ENCODE results near the gene RAPGEF2.

DNA sequence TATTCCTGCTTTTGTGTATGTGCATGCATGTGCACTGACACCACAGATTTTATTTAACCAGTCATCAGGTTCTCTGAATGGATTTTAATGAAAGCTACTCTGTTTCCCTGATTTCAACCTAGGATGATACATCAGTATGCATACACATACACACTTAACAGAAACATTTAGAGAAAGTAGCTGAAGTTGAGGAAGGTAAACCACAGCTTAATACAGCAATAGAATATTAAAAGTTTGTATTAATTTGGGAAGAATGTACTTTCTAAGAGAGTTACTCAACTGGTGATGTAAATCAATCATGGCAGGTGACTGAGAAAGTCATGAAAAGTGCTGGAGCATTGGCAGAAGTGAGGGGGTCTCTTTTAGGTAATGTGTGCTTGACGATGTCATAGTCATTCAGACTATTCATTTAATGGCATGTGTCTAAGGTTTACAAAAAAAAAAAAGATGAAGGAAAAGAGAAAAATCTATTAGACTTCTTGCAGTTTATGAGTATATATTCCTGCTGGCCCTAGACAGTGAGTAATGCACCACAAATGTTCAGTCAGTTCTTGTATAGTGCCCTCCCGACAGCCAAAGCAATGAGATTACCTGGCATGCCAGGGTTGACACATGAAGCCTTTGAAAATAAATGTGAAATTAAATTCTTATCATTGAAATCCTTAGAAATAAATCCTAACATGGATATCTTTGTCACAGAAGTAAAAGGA lies 187.6 kb downstream of the RAPGEF2 start:
- TF ChIP-seq, protein P1, sequence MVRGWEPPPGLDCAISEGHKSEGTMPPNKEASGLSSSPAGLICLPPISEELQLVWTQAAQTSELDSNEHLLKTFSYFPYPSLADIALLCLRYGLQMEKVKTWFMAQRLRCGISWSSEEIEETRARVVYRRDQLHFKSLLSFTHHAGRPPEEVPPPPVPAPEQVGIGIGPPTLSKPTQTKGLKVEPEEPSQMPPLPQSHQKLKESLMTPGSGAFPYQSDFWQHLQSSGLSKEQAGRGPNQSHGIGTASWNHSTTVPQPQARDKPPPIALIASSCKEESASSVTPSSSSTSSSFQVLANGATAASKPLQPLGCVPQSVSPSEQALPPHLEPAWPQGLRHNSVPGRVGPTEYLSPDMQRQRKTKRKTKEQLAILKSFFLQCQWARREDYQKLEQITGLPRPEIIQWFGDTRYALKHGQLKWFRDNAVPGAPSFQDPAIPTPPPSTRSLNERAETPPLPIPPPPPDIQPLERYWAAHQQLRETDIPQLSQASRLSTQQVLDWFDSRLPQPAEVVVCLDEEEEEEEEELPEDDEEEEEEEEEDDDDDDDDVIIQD (CRISPR knock-in tag; IDR thresholded peaks at IDR 0.05) = no peak
- TF ChIP-seq, protein P2, sequence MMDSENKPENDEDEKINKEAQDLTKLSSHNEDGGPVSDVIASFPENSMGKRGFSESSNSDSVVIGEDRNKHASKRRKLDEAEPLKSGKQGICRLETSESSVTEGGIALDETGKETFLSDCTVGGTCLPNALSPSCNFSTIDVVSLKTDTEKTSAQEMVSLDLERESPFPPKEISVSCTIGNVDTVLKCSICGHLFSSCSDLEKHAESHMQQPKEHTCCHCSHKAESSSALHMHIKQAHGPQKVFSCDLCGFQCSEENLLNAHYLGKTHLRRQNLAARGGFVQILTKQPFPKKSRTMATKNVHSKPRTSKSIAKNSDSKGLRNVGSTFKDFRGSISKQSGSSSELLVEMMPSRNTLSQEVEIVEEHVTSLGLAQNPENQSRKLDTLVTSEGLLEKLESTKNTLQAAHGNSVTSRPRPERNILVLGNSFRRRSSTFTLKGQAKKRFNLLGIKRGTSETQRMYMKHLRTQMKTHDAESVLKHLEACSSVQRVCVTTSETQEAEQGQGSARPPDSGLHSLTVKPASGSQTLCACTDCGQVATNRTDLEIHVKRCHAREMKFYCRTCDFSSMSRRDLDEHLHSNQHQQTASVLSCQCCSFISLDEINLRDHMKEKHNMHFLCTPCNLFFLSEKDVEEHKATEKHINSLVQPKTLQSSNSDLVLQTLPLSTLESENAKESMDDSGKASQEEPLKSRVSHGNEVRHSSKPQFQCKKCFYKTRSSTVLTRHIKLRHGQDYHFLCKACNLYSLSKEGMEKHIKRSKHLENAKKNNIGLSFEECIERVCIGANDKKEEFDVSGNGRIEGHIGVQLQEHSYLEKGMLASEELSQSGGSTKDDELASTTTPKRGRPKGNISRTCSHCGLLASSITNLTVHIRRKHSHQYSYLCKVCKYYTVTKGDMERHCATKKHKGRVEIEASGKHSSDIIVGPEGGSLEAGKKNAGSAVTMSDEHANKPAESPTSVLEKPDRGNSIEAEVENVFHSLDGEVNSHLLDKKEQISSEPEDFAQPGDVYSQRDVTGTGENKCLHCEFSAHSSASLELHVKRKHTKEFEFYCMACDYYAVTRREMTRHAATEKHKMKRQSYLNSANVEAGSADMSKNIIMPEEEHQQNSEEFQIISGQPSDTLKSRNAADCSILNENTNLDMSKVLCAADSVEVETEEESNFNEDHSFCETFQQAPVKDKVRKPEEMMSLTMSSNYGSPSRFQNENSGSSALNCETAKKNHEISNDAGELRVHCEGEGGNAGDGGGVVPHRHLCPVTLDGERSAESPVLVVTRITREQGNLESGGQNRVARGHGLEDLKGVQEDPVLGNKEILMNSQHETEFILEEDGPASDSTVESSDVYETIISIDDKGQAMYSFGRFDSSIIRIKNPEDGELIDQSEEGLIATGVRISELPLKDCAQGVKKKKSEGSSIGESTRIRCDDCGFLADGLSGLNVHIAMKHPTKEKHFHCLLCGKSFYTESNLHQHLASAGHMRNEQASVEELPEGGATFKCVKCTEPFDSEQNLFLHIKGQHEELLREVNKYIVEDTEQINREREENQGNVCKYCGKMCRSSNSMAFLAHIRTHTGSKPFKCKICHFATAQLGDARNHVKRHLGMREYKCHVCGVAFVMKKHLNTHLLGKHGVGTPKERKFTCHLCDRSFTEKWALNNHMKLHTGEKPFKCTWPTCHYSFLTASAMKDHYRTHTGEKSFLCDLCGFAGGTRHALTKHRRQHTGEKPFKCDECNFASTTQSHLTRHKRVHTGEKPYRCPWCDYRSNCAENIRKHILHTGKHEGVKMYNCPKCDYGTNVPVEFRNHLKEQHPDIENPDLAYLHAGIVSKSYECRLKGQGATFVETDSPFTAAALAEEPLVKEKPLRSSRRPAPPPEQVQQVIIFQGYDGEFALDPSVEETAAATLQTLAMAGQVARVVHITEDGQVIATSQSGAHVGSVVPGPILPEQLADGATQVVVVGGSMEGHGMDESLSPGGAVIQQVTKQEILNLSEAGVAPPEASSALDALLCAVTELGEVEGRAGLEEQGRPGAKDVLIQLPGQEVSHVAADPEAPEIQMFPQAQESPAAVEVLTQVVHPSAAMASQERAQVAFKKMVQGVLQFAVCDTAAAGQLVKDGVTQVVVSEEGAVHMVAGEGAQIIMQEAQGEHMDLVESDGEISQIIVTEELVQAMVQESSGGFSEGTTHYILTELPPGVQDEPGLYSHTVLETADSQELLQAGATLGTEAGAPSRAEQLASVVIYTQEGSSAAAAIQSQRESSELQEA (IDR thresholded peaks at IDR 0.05; ENCODE audit: low read depth) = no peak
- TF ChIP-seq, protein P3, sequence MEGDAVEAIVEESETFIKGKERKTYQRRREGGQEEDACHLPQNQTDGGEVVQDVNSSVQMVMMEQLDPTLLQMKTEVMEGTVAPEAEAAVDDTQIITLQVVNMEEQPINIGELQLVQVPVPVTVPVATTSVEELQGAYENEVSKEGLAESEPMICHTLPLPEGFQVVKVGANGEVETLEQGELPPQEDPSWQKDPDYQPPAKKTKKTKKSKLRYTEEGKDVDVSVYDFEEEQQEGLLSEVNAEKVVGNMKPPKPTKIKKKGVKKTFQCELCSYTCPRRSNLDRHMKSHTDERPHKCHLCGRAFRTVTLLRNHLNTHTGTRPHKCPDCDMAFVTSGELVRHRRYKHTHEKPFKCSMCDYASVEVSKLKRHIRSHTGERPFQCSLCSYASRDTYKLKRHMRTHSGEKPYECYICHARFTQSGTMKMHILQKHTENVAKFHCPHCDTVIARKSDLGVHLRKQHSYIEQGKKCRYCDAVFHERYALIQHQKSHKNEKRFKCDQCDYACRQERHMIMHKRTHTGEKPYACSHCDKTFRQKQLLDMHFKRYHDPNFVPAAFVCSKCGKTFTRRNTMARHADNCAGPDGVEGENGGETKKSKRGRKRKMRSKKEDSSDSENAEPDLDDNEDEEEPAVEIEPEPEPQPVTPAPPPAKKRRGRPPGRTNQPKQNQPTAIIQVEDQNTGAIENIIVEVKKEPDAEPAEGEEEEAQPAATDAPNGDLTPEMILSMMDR (IDR thresholded peaks at IDR 0.05 in 2 of 3, conservative IDR thresholded peaks at IDR 0.05 in 1 of 3; ENCODE audit: insufficient read depth in 2 of 3, low read depth in 1 of 3, low read length in 3 of 3) = no peak
- TF ChIP-seq CTBP1 (IDR thresholded peaks at IDR 0.05; ENCODE audit: borderline replicate concordance) (no peak), STAT5A (IDR thresholded peaks at IDR 0.05; ENCODE audit: borderline replicate concordance, low read length) (no peak), POLR2AphosphoS2 (IDR thresholded peaks at IDR 0.05; ENCODE audit: low read length) (no peak), HDAC6 (IDR thresholded peaks at IDR 0.05; ENCODE audit: low read depth, low read length) (no peak), ZNF354B (CRISPR knock-in tag; IDR thresholded peaks at IDR 0.05) (no peak), ILK (tag; IDR thresholded peaks at IDR 0.05; ENCODE audit: borderline replicate concordance, low read depth) (no peak), ESRRA (IDR thresholded peaks at IDR 0.05; ENCODE audit: borderline replicate concordance, low read depth) (no peak), KAT2B (IDR thresholded peaks at IDR 0.05; ENCODE audit: low read depth, low read length) (no peak)
- TF ChIP-seq, protein P4, sequence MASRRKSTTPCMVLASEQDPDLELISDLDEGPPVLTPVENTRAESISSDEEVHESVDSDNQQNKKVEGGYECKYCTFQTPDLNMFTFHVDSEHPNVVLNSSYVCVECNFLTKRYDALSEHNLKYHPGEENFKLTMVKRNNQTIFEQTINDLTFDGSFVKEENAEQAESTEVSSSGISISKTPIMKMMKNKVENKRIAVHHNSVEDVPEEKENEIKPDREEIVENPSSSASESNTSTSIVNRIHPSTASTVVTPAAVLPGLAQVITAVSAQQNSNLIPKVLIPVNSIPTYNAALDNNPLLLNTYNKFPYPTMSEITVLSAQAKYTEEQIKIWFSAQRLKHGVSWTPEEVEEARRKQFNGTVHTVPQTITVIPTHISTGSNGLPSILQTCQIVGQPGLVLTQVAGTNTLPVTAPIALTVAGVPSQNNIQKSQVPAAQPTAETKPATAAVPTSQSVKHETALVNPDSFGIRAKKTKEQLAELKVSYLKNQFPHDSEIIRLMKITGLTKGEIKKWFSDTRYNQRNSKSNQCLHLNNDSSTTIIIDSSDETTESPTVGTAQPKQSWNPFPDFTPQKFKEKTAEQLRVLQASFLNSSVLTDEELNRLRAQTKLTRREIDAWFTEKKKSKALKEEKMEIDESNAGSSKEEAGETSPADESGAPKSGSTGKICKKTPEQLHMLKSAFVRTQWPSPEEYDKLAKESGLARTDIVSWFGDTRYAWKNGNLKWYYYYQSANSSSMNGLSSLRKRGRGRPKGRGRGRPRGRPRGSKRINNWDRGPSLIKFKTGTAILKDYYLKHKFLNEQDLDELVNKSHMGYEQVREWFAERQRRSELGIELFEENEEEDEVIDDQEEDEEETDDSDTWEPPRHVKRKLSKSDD (conservative IDR thresholded peaks at IDR 0.05; ENCODE audit: low read length) = no peak
- TF ChIP-seq, protein P5, sequence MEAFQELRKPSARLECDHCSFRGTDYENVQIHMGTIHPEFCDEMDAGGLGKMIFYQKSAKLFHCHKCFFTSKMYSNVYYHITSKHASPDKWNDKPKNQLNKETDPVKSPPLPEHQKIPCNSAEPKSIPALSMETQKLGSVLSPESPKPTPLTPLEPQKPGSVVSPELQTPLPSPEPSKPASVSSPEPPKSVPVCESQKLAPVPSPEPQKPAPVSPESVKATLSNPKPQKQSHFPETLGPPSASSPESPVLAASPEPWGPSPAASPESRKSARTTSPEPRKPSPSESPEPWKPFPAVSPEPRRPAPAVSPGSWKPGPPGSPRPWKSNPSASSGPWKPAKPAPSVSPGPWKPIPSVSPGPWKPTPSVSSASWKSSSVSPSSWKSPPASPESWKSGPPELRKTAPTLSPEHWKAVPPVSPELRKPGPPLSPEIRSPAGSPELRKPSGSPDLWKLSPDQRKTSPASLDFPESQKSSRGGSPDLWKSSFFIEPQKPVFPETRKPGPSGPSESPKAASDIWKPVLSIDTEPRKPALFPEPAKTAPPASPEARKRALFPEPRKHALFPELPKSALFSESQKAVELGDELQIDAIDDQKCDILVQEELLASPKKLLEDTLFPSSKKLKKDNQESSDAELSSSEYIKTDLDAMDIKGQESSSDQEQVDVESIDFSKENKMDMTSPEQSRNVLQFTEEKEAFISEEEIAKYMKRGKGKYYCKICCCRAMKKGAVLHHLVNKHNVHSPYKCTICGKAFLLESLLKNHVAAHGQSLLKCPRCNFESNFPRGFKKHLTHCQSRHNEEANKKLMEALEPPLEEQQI (IDR thresholded peaks at IDR 0.05) = no peak
